Kidney tubule cell (primary cell): ENCODE results near the gene ZNF324.
"Not testable (repeated sequence)": the region's sequence is repeated elsewhere in the genome, so short reads cannot be mapped to it uniquely, and the experiment has no call there.

Experiments
- DNase-seq: peaks from one replicate; pipeline ENCODE4 v3.0.0-alpha.2; 2018; ENCODE audit warnings: low spot score

ZNF324 gene

DNA sequence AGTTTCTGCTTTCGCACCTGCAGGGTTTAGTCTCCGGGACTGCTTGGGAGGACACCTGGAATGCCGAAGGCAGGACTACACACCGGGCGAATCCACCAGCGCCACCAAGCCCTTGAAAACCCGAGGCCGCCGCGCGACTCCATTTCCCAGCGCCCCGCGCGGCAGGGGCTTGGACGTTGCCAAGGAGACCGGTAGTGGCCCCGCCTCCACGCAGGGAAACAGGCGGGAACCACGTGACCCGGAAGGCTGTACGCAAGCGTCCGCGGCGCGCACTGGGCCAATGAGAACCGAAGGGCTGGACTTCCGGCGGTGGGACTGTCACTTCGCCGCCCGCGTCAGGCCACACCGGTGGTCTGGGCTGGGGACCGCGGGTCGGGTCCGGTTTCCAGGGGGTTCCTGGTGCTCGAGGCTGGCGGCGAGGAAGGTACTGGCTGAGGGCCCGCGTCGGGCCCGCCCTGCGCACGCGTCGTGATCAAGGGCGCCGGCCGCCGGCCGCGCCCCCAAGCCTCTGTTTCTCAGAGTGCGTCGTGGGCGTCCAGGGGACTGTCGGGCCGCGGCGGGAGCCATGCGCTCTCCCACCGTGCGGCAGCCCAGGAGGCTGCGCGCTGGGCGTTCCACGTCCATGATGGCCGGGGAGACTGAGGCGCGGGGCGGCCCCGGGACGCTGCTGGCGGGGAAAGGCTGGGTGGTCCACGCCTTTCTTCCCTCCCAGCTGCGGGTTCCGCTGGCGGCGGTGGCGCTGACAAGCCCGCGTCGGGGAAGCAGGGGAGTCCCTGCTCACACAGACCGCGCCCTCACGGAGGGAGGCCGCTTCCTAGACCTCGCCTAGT, at the start of gene ZNF324:
ZNF324 (plus strand) TSS at position 321 of the 830 bp plus-strand sequence. CDS start 2,106 bp downstream, outside the sequence.
- DNase-seq: peak; percentile 97

DNA sequence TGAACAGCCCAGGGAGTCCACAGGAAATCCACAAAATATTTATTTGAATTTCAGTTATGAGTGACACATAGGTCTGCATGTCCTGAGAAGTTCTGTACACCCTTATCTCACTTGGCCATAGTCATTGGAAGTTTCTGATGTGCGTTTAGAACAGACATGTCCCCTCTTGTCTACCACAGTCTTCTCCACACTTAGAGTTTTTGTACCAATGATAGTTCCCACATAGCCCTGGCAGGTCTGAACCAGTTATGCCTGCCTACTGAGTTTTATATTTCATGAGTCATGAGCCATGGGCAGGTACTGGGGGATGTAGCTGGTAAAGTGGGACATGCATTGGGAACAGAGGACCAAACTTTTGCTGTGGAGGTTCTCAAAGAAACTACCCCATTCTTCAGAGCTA, 38.3 kb upstream of the ZNF324 start:
- no peak for DNase-seq

DNA sequence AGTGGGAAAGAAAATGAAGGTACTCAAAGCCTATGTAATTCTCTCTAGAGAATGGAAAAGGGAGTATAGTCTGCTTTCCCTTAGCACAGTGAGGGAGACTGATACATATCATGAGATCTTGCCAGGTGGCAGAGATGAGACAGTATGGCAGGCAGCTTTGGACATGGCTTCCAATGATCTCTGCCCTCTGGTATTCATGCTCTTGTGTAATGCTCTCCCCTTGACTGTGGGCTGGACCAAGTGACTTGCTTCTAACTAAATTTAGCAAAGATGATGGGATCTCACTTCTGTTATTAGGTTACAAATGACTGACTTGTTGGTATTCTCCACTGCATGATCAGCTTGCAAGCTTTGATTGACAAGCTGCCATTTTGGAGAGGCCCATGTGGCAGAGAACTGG, 37.1 kb upstream of the ZNF324 start:
- DNase-seq: no peak

DNA sequence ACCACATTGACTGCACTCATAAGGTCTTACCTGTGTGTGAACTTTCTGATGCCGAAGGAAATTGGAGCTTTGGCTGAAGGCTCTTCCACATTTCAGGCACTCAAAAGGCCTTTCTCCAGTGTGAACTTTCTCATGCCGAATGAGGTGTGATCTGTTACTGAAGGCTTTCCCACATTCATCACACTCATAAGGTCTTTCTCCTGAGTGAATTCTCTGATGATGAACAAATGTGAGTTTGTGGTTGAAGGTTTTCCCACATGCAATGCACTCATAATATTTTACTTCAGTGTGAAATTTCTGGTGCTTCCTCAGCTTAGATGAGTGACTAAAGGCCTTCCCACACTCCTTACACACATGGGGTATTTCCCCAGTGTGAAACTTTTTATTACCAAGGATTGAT, 32.7 kb upstream of the ZNF324 start:
- DNase-seq: no peak

DNA sequence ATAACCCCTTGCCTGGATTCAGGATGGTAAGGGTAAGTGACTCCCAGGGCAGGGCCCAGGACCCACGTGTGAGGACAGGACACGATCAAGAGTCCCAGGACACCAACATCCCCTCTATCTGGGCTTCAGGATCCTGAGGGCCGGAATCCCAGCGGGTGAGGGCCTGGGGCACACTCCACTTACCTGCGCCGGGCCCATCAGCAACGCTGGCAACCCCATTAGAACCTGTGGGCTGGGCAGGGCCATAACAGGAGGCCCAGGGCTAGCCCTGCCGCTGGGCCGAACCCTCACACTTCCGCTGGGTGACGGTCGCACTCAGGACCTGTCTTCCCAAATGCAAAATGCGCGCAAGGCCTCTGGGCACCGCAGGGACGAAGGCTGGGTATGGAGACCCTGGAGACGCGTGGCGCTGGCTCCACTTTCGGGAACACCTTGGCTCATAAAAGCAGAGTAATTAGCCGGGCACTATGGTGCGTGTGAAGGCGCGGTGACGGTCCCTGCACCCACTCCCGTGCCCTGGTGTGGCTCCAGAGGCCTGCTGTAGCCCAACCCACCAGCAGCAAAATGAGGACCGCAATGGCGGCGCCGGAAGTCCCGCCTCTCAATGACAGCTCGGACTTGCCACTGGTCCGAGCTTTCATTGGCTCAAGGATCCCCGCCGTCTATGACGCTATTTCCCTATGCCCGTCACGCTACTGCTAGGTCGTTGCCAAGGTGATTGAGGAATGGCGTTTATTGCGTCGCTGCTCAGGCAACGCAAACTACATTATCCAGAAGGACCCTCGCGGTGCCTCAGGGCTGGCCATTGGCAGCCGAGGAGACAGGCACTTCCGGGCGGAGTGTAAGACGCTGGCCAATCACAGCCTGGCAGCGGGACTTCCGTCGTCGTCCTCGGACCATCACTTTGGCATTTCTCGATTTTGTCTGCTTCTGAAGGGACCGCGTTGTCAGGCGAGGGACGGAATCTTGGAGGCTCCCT, 27.0 kb upstream of the ZNF324 start, which contains the start of gene ZNF132:
ZNF132 (minus strand) TSS at position 578 of the 979 bp plus-strand sequence; CDS start at position 246, 332 bp downstream.
- peak; percentile 97 for DNase-seq

DNA sequence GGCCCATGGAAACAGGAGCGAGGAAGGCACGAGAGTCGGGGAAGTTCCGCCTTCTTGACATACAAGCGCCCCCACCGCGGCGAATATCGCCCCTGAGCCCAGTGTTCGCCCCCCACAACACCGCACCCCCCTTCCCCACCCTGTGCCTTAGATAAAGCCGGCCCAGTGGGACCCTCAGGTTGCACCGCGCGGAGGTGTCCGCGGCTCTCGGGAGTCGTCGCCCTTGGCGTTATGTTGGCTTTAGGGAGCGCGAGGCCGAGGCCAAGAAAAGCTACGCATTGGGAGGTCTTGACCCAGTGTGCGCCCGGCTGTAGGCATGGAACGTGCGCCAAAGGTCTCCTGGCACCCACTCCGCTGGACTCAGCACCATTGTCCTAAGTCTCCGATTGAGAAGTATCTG, 26.3 kb upstream of the ZNF324 start:
- DNase-seq: no peak

DNA sequence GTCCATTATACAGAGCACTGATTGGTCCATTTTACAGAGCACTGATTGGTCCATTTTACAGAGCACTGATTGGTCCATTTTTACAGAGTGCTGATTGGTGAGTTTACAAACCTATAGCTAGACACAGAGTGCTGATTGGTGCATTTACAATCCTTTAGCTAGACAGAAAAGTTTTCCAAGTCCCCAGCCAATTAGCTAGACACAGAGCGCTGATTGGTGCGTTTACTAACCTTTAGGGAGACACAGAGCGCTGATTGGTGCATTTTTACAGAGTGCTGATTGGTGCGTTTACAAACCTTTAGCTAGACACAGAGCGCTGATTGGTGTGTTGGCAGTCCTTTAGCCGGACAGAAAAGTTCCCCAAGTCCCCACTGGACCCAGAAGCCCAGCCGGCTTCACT, 23.9 kb upstream of the ZNF324 start:
- not testable (repeated sequence) for DNase-seq

DNA sequence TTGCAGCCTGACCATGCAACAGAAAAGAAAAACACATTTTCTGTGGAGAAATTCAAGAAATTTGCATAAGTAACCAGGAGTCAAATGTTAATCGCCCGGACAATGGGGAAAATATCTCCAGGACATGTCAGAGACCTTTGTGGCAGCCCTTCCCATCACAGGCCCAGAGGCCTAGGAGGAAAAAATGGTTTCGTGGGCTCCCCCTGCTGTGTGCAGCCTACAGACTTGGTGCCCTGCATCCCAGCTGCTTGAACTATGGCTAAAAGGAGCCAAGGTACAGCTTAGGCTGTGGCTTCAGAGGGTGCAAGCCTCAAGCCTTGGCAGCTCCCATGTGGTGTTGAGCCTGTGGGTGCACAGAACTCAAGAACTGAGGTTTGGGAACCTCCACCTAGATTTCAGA, 18.0 kb upstream of the ZNF324 start:
- not testable (repeated sequence) for DNase-seq

DNA sequence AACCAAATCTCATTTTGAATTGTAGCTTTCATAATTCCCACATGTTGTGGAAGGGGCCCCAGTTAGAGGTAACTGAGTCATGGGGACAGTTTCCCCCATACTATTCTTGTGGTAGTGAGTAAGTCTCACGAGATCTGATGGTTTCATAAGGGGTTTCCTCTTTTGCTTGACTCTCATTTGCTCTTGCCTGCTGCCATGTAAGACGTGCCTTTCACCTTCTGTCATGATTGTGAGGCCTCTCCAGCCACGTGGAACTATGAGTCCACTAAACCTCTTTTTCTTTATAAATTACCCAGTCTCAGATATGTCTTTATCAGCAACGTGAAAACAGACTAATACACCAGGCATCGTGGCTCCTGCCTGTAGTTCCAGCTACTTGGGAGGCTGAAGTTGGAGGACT, 16.9 kb upstream of the ZNF324 start:
- not testable (repeated sequence) for DNase-seq

DNA sequence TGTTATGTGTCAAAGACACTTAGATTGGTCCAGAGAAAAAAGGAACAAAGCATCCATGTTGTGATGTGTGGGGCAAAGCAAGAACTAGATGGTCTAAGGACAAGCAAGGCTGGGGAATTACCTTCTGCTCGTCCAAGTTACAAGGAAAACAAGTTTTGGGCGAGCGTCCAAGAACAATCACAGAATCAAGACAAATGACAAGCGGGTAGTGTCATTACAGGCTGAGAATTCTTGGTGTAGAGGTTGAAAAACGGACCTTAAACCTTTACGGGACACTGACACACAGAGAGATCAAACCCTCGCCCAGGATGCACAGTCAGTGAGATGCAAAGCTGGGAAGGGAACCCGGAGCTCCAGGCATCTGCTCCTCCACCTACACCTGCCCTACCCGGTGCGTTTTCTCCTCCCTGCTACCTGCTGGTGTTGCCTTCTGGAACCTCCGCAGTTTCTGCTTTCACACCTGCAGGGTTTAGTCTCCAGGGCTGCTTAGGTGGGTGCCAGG, 16.0 kb upstream of the ZNF324 start:
- no peak for DNase-seq

DNA sequence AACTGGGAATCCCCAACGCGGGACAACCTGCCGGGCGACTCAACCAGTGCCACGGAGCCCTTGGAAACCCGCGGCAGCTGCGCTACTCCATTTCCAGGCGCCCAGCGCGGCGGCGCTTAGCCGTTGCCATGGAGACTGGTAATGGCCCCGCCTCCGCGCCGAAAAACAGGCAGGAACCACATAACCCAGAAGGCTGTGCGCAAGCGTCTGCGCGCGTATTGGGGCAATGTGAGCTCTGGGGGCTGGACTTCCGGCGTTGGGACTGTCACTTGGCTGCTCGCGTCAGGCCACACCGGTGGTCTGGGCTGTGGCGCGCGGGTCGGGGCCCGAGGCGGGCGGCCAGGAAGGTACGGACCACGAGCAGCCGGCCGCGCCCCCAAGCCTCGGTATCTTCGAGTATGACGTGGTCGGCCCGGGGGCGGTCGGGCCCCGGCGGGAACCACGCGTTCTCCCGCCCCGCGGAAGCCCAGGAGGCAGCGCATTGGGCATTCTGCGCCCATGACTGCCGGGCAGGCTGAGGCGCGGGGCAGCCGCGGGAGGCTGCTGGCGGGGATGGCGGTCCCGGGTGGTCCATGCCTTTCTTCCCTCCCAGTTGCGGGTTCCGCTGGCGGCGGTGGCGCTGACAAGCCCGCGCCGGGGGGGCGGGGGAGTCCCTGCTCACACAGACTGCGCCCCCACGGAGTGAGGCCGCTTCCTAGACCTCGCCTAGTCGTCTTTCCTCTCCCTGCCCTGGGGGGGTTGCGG, 15.3 kb upstream of the ZNF324 start, which contains the start of gene ZNF324B:
ZNF324B (plus strand) TSS at position 265 of the 744 bp plus-strand sequence. CDS start 2,080 bp downstream, outside the sequence.
- peak; percentile 95 for DNase-seq

DNA sequence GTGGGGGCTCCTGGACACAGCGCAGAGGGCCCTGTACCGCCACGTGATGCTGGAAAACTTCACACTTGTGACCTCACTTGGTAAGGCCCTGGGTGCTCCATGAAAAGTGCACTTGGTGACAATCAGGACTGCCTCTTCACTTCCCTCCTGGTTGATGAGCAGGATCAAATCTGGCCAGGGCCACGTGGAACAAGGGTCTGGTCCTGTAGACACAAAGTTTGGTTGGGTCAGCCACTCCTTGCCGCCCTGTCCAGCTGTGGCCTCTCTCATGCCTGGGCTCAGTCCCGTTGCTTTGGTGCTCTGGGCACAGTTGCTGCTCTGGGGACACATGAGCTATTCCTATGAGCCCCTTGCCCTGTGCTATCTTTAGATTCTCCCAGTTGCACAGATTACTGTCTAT, 13.1 kb upstream of the ZNF324 start:
- no peak for DNase-seq

DNA sequence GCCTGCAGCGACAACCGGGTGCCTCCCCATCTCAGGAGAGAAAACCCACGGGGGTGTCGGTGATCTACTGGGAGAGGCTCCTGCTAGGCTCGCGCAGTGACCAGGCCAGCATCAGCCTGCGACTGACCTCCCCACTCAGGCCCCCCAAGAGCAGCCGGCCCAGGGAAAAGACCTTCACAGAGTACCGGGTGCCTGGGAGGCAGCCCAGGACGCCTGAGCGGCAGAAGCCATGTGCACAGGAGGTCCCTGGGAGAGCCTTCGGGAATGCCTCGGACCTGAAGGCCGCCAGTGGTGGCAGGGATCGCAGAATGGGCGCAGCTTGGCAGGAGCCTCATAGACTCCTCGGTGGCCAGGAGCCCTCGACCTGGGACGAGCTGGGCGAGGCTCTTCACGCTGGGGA, 11.6 kb upstream of the ZNF324 start:
- DNase-seq: no peak

DNA sequence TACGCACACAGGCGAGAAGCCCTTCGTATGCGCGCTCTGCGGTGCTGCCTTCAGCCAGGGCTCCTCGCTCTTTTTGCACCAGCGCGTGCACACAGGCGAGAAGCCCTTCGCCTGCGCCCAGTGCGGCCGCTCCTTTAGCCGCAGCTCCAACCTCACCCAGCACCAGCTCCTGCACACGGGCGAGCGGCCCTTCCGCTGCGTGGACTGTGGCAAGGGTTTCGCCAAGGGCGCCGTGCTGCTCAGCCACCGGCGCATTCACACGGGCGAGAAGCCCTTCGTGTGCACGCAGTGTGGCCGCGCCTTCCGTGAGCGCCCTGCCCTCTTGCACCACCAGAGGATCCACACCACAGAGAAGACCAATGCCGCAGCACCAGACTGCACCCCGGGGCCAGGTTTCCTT, 10.8 kb upstream of the ZNF324 start:
- DNase-seq: no peak

DNA sequence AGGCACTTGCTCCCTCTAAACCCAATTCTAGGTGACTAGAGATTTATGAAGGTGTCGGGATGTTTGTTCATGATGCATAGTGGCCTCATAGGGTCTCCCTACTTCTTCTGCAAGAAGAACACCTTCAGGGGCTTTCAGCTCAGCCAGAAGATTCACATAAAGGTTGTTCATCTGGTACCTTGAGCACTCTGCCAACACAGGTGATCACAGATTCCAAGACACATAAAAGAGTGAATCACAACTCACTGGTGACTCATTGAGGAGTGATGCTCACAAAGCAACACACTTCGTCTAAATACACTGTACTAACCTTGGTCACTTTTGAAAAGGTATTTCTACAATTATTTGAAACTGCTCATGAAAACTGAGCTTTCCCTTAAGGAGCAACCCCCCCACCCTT, 6.8 kb upstream of the ZNF324 start:
- DNase-seq: peak; percentile 47

DNA sequence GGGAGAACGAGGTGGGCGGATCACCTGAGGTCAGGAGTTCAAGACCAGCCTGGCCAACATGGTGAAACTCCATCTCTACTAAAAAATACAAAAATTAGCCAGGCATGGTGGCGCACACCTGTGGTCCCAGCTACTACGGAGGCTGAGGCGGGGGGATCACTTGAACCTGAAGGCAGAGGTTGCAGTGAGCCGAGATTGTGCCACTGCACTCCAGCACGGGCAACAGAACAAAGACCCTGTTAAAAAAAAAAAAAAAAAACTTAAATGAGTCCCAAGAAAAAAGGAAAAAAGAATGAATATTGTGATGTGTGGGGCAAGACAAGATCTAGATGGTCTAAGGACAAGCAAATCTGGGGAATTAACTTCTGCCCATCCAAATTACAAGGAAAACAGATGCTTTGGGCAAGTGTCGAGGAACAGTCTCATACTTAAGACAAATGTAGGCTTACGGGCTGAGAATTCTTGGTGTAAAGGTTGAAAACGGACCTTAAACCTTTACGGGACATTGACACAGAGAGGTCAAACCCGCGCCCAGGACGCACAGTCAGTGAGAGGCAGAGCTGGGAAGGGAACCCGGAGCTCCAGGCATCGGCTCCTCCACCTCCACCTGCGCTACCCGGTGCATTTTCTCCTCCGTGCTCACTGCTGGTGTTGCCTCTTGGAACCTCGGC, 656 bp upstream of the ZNF324 start:
- DNase-seq: no peak

DNA sequence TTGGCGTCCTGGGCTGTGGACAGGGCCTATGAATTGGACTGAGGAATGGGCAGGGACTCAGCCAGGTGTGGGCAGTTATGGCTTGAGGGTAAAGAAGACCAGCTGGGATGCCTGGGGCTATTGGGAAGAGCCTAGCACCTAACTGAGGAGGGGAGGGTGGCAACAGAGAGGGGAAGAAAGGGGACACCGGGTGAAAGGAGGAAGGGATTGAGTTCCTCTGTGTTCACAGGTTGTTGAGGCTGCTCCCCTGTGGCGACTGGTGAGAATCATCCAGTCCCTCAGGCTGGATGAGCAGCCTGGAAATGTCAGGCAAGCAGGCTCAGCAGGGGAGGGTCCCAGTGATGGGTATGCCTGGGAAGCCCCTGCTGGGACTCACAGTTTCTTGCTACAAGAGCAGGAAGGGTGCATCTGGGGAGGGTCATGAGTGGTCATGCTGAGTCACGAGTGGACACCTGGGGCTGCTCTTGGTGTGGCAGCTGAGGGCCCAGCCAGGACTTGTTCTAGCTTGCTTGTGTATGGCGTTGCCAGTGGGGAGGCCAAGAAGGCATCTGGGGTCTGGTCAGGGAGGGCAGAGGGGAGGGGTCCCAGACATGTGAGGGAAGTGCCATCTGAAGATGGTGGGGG, 1.4 kb downstream of the ZNF324 start:
- no peak for DNase-seq

DNA sequence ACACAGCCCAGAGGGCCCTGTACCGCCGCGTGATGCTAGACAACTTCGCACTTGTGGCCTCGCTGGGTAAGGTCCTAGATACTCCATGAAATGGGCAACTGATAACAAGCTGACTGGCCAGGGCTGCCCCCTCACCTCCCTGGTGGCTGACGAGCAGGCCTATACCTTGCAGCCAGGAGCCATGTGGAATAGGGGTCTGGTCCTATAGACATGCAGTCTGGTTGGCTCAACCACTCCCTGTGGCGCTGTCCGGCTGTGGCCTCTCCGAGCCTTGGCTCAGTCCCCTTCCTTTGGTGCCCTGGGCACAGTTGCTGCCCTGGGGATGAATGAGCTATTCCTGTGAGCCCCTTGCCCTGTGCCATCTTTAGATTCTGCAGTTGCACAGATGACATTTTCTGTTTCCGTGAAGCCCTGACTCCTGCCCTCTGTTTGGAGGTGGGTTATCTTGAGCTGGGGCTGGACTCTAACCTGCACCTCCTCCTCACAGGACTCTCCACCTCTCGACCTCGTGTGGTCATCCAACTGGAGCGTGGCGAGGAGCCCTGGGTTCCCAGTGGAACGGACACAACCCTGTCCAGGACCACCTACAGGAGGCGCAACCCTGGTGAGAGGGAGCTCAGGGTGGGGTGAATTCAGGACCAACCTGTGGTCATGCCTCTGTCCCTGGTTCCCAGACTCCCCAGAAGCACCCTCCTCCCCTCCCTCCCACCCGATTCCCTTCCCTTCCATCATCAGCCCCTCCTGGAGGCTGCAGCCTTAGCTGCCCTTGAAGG, 2.5 kb downstream of the ZNF324 start:
- no peak for DNase-seq

DNA sequence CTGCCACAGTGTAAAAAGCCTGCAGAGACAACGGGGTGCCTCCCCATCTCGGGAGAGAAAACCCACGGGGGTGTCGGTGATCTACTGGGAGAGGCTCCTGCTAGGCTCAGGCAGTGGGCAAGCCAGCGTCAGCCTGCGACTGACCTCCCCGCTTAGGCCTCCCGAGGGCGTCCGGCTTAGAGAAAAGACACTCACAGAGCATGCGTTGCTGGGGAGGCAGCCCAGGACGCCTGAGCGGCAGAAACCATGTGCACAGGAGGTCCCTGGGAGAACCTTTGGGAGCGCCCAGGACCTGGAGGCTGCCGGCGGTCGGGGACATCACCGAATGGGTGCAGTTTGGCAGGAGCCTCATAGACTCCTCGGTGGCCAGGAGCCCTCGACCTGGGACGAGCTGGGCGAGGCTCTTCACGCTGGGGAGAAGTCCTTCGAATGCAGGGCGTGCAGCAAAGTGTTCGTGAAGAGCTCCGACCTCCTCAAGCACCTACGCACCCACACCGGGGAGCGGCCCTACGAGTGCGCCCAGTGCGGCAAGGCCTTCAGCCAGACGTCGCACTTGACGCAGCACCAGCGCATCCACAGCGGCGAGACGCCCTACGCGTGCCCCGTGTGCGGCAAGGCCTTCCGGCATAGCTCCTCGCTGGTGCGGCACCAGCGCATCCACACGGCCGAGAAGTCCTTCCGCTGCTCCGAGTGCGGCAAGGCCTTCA, 4.1 kb downstream of the ZNF324 start:
- DNase-seq: not testable (repeated sequence)
